Gastrocnemius medialis (tissue), 4 donors: Measurements from ENCODE around the gene TCTN1. TPM values are rescaled to one million over a fixed set of nuclear protein-coding genes. Genes with fewer than 3 reads are reported as not detected.

Source experiments
- ATAC-seq, 2 donors: fragments of 150-250 bp; one replicate each; pipeline ENCODE4 v1.9.1; 2016
- DNase-seq, 2 donors: peaks; one replicate each; pipeline ENCODE4 v3.0.0-alpha.2; 2019
- H3K27ac ChIP-seq, 4 donors: fragments of 200-600 bp; sonication (generic); 1 replicate in 1 of 4; 2 replicates in 3 of 4; pipeline ENCODE4 v1.5.1; 2016 to 2018; ENCODE audit warnings: mild to moderate bottlenecking in 2 of 4, moderate library complexity in 1 of 4
- H3K27me3 ChIP-seq, 3 donors: fragments of 200-600 bp; sonication (generic) in 2 of 3; 1 replicate in 1 of 3; 2 replicates in 2 of 3; pipeline versions ENCODE4 v1.5.1 to v1.6.0; 2016 to 2019; ENCODE audit warnings: mild to moderate bottlenecking in 1 of 3, moderate library complexity in 1 of 3
- H3K36me3 ChIP-seq, 2 donors: fragments of 200-600 bp; sonication (generic) in 1 of 2; one replicate each; pipeline ENCODE4 v1.5.1; 2017 to 2018
- H3K4me1 ChIP-seq, 2 donors: fragments of 200-600 bp; sonication (generic) in 1 of 2; one replicate each; pipeline ENCODE4 v1.5.1; 2016 to 2017; ENCODE audit warnings: mild to moderate bottlenecking in 2 of 2
- H3K4me3 ChIP-seq, 4 donors: fragments of 200-600 bp; sonication (generic) in 3 of 4; 1 replicate in 1 of 4; 2 replicates in 3 of 4; pipeline ENCODE4 v1.5.1; 2016 to 2019; ENCODE audit warnings: mild to moderate bottlenecking in 2 of 4
- H3K9me3 ChIP-seq, 3 donors: fragments of 200-600 bp; sonication (generic) in 2 of 3; 1 replicate in 1 of 3; 2 replicates in 2 of 3; pipeline ENCODE4 v1.5.1; 2016 to 2019
- POLR2A ChIP-seq, 2 donors: fragments of 450-650 bp; IDR thresholded peaks; one replicate each; pipeline ENCODE4 v1.6.1; 2017; ENCODE audit warnings: antibody characterized with exemption in 2 of 2, mild to moderate bottlenecking in 2 of 2, moderate library complexity in 2 of 2
- in situ Hi-C, 4 donors: fragments of 200-750 bp; cut with MboI; loops; one replicate each; pipeline versions ENCODE4 v1.15.0 to v1.8.0; 2017; ENCODE audit warnings: low sequenced_read_pairs in 4 of 4
- intact Hi-C: fragments of 100-400 bp; cut with DNase I; formaldehyde crosslinking; loops from one replicate; pipeline ENCODE4 v1.15.1; 2023; ENCODE audit warnings: low total_unique reads
- total RNA-seq, 4 donors: library from RNA; depleted of rRNA; stranded (reverse); fragments of >200 nt; gene quantifications; one replicate each; pipeline versions ENCODE4 v1.1.0 to v1.2.3, GENCODE V29; 2016
- TF ChIP-seq, protein P1 (sequence below), 5 experiments: fragments of 450-650 bp in 3 of 5; fragments of 200-600 bp in 2 of 5; sonication (generic) in 2 of 5; IDR thresholded peaks in 4 of 5; conservative IDR thresholded peaks in 1 of 5; 1 replicate in 4 of 5; 2 replicates in 1 of 5; pipeline ENCODE4 v1.5.1; 2016 to 2019; ENCODE audit warnings: antibody characterized with exemption in 5 of 5, mild to moderate bottlenecking in 3 of 5, moderate library complexity in 3 of 5

TCTN1 gene
- total RNA-seq, 4 donors from 2014 or later = 4.7 to 30.8 (median 22.7) TPM

GRCh38 chr12:110636516-110636915, 22.6 kb downstream of the TCTN1 start:
- Histone ChIP-seq H3K27me3 (no peaks in the 10 kb centered on the region), H3K4me3 (no peak overlapping the region), H3K27ac (peak overlapping the region in 2 of 4 donors; percentile 80 to 88), H3K36me3 (peaks cover 0 to 3% of the 10 kb centered on the region in 2 donors), H3K4me1 (peaks cover 22 to 40% of the 10 kb centered on the region in 2 donors), H3K9me3 (no peaks in the 10 kb centered on the region)
- no peak for DNase-seq
- TF ChIP-seq, protein P1, sequence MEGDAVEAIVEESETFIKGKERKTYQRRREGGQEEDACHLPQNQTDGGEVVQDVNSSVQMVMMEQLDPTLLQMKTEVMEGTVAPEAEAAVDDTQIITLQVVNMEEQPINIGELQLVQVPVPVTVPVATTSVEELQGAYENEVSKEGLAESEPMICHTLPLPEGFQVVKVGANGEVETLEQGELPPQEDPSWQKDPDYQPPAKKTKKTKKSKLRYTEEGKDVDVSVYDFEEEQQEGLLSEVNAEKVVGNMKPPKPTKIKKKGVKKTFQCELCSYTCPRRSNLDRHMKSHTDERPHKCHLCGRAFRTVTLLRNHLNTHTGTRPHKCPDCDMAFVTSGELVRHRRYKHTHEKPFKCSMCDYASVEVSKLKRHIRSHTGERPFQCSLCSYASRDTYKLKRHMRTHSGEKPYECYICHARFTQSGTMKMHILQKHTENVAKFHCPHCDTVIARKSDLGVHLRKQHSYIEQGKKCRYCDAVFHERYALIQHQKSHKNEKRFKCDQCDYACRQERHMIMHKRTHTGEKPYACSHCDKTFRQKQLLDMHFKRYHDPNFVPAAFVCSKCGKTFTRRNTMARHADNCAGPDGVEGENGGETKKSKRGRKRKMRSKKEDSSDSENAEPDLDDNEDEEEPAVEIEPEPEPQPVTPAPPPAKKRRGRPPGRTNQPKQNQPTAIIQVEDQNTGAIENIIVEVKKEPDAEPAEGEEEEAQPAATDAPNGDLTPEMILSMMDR (IDR thresholded peaks at IDR 0.05 in 4 of 5, conservative IDR thresholded peaks at IDR 0.05 in 1 of 5) = no peak
- no peak for TF ChIP-seq POLR2A (IDR thresholded peaks at IDR 0.05)
- no peak for ATAC-seq
- intact Hi-C loops (loop anchor here (5.0 kb wide), 1 partner anchor 106 kb away; the partner anchor contains the start of gene PPP1CC), in situ Hi-C loops (no loop called here)

GRCh38 chr12:110637869-110638441, 24.0 kb downstream of the TCTN1 start:
- TF ChIP-seq POLR2A (IDR thresholded peaks at IDR 0.05) = peak in 1 of 2 donors; percentile 20
- TF ChIP-seq, protein P1 (IDR thresholded peaks at IDR 0.05 in 4 of 5, conservative IDR thresholded peaks at IDR 0.05 in 1 of 5) = no peak
- peak overlapping the region; percentile 80 to 91 (median 85) for H3K27ac ChIP-seq
- in situ Hi-C loops = no loop called here

DNA sequence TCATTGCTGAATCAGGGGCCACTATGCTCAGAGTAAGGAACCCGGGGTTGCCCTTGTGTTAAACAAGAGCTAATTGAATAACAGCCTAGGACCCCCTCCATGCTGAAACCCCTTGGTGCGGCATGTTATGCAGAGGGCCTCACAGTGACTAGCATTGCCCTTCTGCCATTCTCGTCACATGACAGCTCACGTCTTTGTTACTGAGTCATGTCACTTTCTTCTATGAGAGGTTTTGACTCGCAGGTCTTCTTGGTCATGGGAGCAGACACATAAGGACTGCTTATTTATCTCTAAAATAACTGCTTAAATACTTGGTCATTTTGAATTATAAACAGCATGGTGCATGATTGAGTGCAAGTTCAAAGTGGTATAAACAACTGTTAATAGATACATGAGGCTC, 24.9 kb downstream of the TCTN1 start:
- no peaks in the 10 kb centered on the region for H3K27me3 ChIP-seq
- H3K27ac ChIP-seq = peak overlapping the region; percentile 80 to 91 (median 85)
- H3K4me1 ChIP-seq = peaks cover 22 to 53% of the 10 kb centered on the region in 2 donors
- ATAC-seq (no peak), DNase-seq (no peak)
- H3K36me3 ChIP-seq = no peaks in the 10 kb centered on the region
- TF ChIP-seq POLR2A (IDR thresholded peaks at IDR 0.05) = no peak
- TF ChIP-seq, protein P1 (IDR thresholded peaks at IDR 0.05 in 4 of 5, conservative IDR thresholded peaks at IDR 0.05 in 1 of 5) = no peak
- in situ Hi-C loops (no loop called here), intact Hi-C loops (loop anchor here (5.0 kb wide), 1 partner anchor 104 kb away; the partner anchor contains the start of gene PPP1CC)
- H3K4me3 ChIP-seq = no peak overlapping the region
- no peaks in the 10 kb centered on the region for H3K9me3 ChIP-seq

More at GRCh38 chr12:110637869-110638441, 24.0 kb downstream of the TCTN1 start:
- H3K27me3 ChIP-seq = no peaks in the 10 kb centered on the region
- H3K9me3 ChIP-seq = no peaks in the 10 kb centered on the region
- H3K4me3 ChIP-seq = no peak overlapping the region
- intact Hi-C loops = loop anchor here (5.0 kb wide), 1 partner anchor 104 kb away; the partner anchor contains the start of gene PPP1CC
- no peaks in the 10 kb centered on the region for H3K36me3 ChIP-seq
- ATAC-seq = peak; percentile 74
- H3K4me1 ChIP-seq = peaks cover 22 to 53% of the 10 kb centered on the region in 2 donors
- DNase-seq = peak; percentile 55 to 80

- H3K36me3 ChIP-seq = no peaks in the 10 kb centered on the region
- H3K4me3 ChIP-seq = no peak overlapping the region
- peak overlapping the region; percentile 80 to 91 (median 85) for H3K27ac ChIP-seq
- in situ Hi-C loops = no loop called here
- ATAC-seq (peak; percentile 47 to 59), DNase-seq (no peak)
- no peak for TF ChIP-seq POLR2A (IDR thresholded peaks at IDR 0.05)
- TF ChIP-seq, protein P1 (IDR thresholded peaks at IDR 0.05 in 4 of 5, conservative IDR thresholded peaks at IDR 0.05 in 1 of 5) = no peak
- intact Hi-C loops = loop anchor here (5.0 kb wide), 1 partner anchor 103 kb away; the partner anchor contains the start of gene PPP1CC
- H3K27me3 ChIP-seq = no peaks in the 10 kb centered on the region
- H3K9me3 ChIP-seq = no peaks in the 10 kb centered on the region
- peaks cover 22 to 53% of the 10 kb centered on the region in 2 donors for H3K4me1 ChIP-seq
Measured at GRCh38 chr12:110639336-110640141, 25.6 kb downstream of the TCTN1 start.
